Neural progenitor cell (in vitro differentiated cells): ENCODE results near the gene FSTL1. TPM values are rescaled to one million over a fixed set of nuclear protein-coding genes. Genes with fewer than 3 reads are reported as not detected.
A peak's percentile ranks its signal among the peaks of the same experiment; 100 is the strongest.

ENCODE experiments used
- DNase-seq: peaks from one replicate; pipeline ENCODE4 v3.0.0-alpha.2; 2016; ENCODE audit warnings: low spot score
- H2AFZ ChIP-seq: fragments of 200-600 bp; sonication (generic); replicated peaks from 2 replicates; pipeline ENCODE4 v1.6.1; 2016; ENCODE audit warnings: antibody characterized with exemption
- H3F3A ChIP-seq: fragments of 200-600 bp; sonication (generic); 2 replicates; pipeline ENCODE4 v1.6.1; 2016; ENCODE audit warnings: antibody characterized with exemption, low read depth
- H3K27ac ChIP-seq: fragments of 200-600 bp; sonication (generic); 2 replicates; pipeline ENCODE4 v1.5.1; 2016; ENCODE audit warnings: mild to moderate bottlenecking
- H3K27me3 ChIP-seq: fragments of 200-600 bp; sonication (generic); 2 replicates; pipeline ENCODE4 v1.6.1; 2016; ENCODE audit warnings: mild to moderate bottlenecking, moderate library complexity
- H3K36me3 ChIP-seq: fragments of 200-600 bp; sonication (generic); 2 replicates; pipeline ENCODE4 v1.5.1; 2016
- H3K4me1 ChIP-seq: fragments of 200-600 bp; sonication (generic); 2 replicates; pipeline ENCODE4 v1.6.1; 2016; ENCODE audit warnings: mixed run types
- H3K4me2 ChIP-seq: fragments of 200-600 bp; sonication (generic); 2 replicates; pipeline ENCODE4 v1.6.1; 2016
- H3K4me3 ChIP-seq: fragments of 200-600 bp; sonication (generic); 2 replicates; pipeline ENCODE4 v1.5.1; 2016
- H3K79me2 ChIP-seq: fragments of 200-600 bp; sonication (generic); 2 replicates; pipeline ENCODE4 v1.6.1; 2016; ENCODE audit warnings: low read depth
- H3K9ac ChIP-seq: fragments of 200-600 bp; sonication (generic); 2 replicates; pipeline ENCODE4 v1.6.1; 2016
- H3K9me3 ChIP-seq: fragments of 200-600 bp; sonication (generic); 2 replicates; pipeline ENCODE4 v1.5.1; 2016; ENCODE audit warnings: low read depth
- H4K20me1 ChIP-seq: fragments of 200-600 bp; sonication (generic); 2 replicates; pipeline ENCODE4 v1.6.1; 2016; ENCODE audit warnings: low read depth
- H3K27ac Mint-ChIP-seq: 3 replicates; pipeline ENCODE4 v1.8.0; 2021; ENCODE audit warnings: mixed read lengths
- H3K27me3 Mint-ChIP-seq: 2 replicates; pipeline ENCODE4 v1.8.0; 2022; ENCODE audit warnings: low read depth, mild to moderate bottlenecking, inconsistent platforms, moderate library complexity, mixed read lengths; ENCODE audit not compliant: insufficient read depth
- H3K36me3 Mint-ChIP-seq: 3 replicates; pipeline ENCODE4 v1.8.0; 2021; ENCODE audit warnings: mixed read lengths
- H3K4me1 Mint-ChIP-seq: 3 replicates; pipeline ENCODE4 v1.8.0; 2021; ENCODE audit warnings: mixed read lengths
- H3K4me3 Mint-ChIP-seq: 3 replicates; pipeline ENCODE4 v1.8.0; 2021; ENCODE audit warnings: mild to moderate bottlenecking, moderate library complexity, mixed read lengths
- H3K9me3 Mint-ChIP-seq: 3 replicates; pipeline ENCODE4 v1.8.0; 2020; ENCODE audit warnings: mixed read lengths
- CTCF ChIP-seq: fragments of 200-600 bp; sonication (generic); IDR thresholded peaks from 2 replicates; pipeline ENCODE4 v1.5.1; 2017; ENCODE audit warnings: antibody characterized with exemption, mild to moderate bottlenecking
- EZH2 ChIP-seq: fragments of 200-600 bp; sonication (generic); IDR thresholded peaks from 2 replicates; pipeline ENCODE4 v1.6.1; 2017; ENCODE audit warnings: antibody characterized with exemption, mild to moderate bottlenecking, moderate library complexity
- EZH2phosphoT487 ChIP-seq: fragments of 200-600 bp; sonication (generic); IDR thresholded peaks from 2 replicates; pipeline ENCODE4 v1.6.1; 2017; ENCODE audit warnings: antibody characterized with exemption
- total RNA-seq: library from RNA; depleted of rRNA; stranded (reverse); fragments of >200 nt; gene quantifications from 2 replicates; pipeline ENCODE4 v1.2.3, GENCODE V29; 2015; ENCODE audit warnings: low replicate concordance

The FSTL1 gene
- total RNA-seq, 1 donor from 2014 or later, result 327 TPM

DNA sequence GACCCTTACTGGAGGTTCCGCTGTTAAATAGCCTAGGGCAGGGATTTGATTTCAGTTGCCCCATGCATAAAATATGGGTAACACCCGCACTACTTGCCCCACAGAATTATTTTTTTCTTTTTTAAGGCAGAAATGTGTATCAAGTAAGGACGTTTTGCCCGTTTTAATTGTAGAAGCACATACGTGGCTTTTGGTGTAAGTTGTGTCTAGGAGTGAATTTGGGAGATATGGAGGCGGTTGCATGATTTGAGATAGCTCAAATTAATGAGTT, 101.0 kb downstream of the FSTL1 start:
- H3K4me1 ChIP-seq, result peaks cover 17% of the 10 kb centered on the region
- no peak for TF ChIP-seq EZH2phosphoT487
- no peak for TF ChIP-seq CTCF
- TF ChIP-seq EZH2, result no peak
- H3F3A ChIP-seq, result peaks cover 7% of the 10 kb centered on the region
- no peaks in the 10 kb centered on the region for H3K36me3 ChIP-seq
- no peaks in the 10 kb centered on the region for H4K20me1 ChIP-seq
- Mint-ChIP-seq H3K27me3 (no peaks in the 10 kb centered on the region), H3K4me1 (peaks cover 23% of the 10 kb centered on the region), H3K36me3 (peaks cover 12% of the 10 kb centered on the region), H3K9me3 (no peaks in the 10 kb centered on the region), H3K4me3 (peak overlapping the region; percentile 95), H3K27ac (peak overlapping the region; percentile 89)
- H3K4me3 ChIP-seq, result peak overlapping the region; percentile 61
- H2AFZ ChIP-seq, result peak overlapping the region; percentile 72
- peak overlapping the region; percentile 90 for H3K4me2 ChIP-seq
- peaks cover 35% of the 10 kb centered on the region for H3K79me2 ChIP-seq
- no peak overlapping the region for H3K27ac ChIP-seq
- DNase-seq, result no peak
- H3K9me3 ChIP-seq, result no peaks in the 10 kb centered on the region
- peaks cover 24% of the 10 kb centered on the region for H3K27me3 ChIP-seq
- H3K9ac ChIP-seq, result no peak overlapping the region

- no peaks in the 10 kb centered on the region for H3K36me3 ChIP-seq
- H3F3A ChIP-seq, result peaks cover 7% of the 10 kb centered on the region
- peak within 1 kb of the TSS; percentile 28 for H3K9ac ChIP-seq
- Mint-ChIP-seq H3K4me3 (peak within 1 kb of the TSS; percentile 95), H3K9me3 (no peaks in the 10 kb centered on the region), H3K27ac (peak within 1 kb of the TSS; percentile 89), H3K4me1 (peaks cover 23% of the 10 kb centered on the region), H3K27me3 (no peaks in the 10 kb centered on the region), H3K36me3 (peaks cover 14% of the 10 kb centered on the region)
- H3K27ac ChIP-seq, result peak within 1 kb of the TSS; percentile 46
- peaks cover 38% of the 10 kb centered on the region for H3K79me2 ChIP-seq
- TF ChIP-seq EZH2phosphoT487 (no peak), EZH2 (no peak), CTCF (peak; percentile 44)
- peak within 1 kb of the TSS; percentile 72 for H2AFZ ChIP-seq
- H4K20me1 ChIP-seq, result no peaks in the 10 kb centered on the region
- H3K9me3 ChIP-seq, result no peaks in the 10 kb centered on the region
- peak; percentile 92 for DNase-seq
- peaks cover 24% of the 10 kb centered on the region for H3K27me3 ChIP-seq
- peak within 1 kb of the TSS; percentile 90 for H3K4me2 ChIP-seq
- peak within 1 kb of the TSS; percentile 61 for H3K4me3 ChIP-seq
- peaks cover 17% of the 10 kb centered on the region for H3K4me1 ChIP-seq
Measured at GRCh38 chr3:120348991-120349854, 101.6 kb downstream of the FSTL1 start, which contains the start of gene LRRC58. Gene LRRC58, minus strand, starts transcription at chr3:120349354. Its CDS starts 111 bp downstream, at chr3:120349243.

DNA sequence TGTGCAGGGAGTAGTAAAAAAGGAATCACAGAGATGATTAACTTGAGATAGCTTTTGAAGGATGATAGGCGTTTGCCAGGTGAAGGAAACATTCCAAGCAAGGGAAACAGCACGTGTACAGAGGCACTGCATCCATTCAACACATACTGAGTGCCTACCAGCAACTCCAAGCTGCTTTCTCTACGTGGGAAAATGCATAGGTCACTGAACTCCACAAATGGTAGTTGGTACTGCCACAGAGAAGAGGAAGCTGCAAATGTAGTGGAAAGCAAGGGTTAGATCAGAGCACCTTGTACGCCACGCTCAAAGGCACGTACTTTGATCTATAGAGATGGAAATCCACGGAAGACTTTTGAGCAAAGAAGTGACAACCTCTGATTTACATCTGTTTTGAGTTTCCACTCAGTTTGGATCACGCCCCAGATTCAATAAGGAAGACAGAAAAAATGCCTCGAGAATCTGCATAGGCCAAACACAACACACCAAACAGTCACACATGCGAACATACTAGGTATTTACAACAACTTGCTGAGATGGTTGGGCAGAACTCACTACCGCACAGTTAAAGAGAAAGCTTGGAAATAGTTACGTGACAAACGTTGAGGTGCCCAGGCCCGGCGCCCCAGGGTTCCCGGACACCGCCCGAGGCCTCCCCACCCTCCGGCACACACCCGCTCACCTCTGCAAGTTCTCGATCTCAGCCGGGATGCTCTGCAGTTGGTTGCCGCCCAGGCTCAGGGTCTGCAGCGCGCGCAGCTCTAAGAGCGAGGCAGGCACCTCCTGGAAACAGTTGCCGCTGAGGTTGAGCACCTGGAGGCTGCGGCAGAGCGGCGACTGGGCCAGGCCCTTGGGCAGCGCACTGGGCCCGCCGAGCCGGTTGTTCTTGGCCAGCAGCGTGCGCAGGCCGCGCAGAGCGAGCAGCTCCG, 102.5 kb downstream of the FSTL1 start:
- DNase-seq, result peak; percentile 11
- Histone ChIP-seq H3K27me3 (peaks cover 24% of the 10 kb centered on the region), H2AFZ (peak overlapping the region; percentile 72), H3K9me3 (no peaks in the 10 kb centered on the region), H3K36me3 (no peaks in the 10 kb centered on the region), H3K4me1 (peaks cover 17% of the 10 kb centered on the region), H3K4me3 (peak overlapping the region; percentile 61), H3K9ac (peak overlapping the region; percentile 28), H3K4me2 (peak overlapping the region; percentile 90), H3K79me2 (peaks cover 45% of the 10 kb centered on the region), H3K27ac (peak overlapping the region; percentile 46), H4K20me1 (no peaks in the 10 kb centered on the region), H3F3A (peaks cover 7% of the 10 kb centered on the region)
- Mint-ChIP-seq H3K4me3 (peak overlapping the region; percentile 95), H3K27me3 (no peaks in the 10 kb centered on the region), H3K9me3 (no peaks in the 10 kb centered on the region), H3K4me1 (peaks cover 23% of the 10 kb centered on the region), H3K36me3 (peaks cover 19% of the 10 kb centered on the region), H3K27ac (peak overlapping the region; percentile 62)
- TF ChIP-seq EZH2, result peak; percentile 38
- TF ChIP-seq CTCF, result no peak
